Activated gamma-delta T cell treated with Interleukin-2 at 50 U/mL for 16 hours (primary cell): ENCODE results near the gene PFKFB4.

ENCODE experiments used
- DNase-seq: peaks from one replicate; pipeline ENCODE4 v3.0.0-alpha.2; 2020

Gene PFKFB4

DNA sequence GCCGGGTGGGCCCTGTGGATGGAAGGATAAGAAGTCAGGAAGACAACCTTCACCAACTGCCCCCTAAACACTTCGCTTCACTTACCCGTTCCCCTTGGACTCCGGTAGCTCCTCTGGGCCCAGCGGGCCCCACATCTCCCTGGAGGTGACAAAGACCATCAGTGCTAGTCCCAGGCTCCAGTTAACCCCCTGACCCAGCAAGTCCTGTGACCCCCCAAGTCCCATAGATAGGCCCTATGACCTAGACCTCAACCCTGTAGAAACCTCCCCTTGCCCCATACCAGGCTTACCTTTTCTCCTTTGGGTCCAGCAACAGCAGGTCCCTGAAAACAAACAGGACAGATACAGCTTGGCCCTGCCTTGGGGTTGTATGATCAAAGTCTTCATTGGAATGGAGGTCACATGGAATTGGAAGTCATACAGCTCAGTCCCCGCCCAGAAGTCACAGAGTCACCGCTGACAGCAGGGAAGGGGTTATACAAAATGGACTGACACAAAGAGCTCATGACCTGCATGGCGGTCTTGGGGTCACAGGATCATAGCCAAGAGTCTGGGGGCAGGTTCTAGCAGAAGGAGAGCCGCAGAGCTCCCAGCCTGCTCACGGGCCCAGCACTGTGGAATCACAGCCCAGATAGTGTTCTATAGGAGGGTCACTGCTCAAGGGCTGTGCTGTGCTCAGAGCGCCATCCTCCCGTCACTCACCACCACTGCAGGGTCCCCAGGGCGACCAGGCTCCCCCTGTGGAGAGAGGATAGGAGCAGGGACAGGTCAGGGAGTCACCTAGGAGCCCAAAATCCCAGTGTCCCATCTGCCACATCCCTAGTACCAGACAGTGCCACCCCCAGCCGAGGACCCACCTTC, 25.2 kb upstream of the PFKFB4 start:
- DNase-seq, result no peak

DNA sequence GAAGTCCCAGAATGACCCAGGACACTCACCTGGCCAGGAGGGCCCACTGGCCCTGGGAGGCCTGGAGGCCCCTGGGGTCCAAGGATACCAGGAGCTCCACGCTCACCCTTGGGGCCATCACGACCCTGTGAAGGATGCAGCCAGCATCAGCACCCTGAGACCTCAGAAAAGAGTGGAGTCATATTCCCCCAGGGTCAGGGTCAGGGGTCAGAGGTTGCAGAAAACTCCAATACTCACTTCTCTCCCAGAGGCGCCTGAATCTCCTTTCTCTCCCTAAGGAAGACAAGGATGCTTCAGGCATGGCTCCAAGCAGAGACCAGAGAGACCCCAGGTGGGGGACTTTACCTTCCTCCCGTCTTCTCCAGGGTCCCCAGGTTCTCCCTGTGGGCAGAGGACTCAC, 20.0 kb upstream of the PFKFB4 start:
- no peak for DNase-seq

DNA sequence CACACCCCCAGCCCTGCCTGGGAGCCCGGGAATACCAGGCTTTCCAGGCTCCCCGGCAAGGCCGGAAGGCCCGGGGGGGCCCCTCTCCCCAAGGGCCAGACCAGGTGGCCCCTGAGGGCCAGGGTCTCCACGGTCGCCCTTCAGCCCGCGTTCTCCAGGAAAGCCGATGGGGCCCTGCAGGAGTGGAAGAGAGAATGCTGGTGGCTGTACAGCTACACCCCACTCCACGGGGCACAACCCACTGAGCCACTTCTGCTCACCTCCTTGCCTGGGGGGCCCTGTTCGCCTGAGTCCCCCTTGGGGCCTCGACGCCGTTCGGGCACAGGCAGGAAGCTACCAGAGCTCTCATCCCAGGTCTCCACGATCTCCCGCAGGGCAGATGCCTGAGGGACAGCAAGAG, 18.8 kb upstream of the PFKFB4 start:
- no peak for DNase-seq

DNA sequence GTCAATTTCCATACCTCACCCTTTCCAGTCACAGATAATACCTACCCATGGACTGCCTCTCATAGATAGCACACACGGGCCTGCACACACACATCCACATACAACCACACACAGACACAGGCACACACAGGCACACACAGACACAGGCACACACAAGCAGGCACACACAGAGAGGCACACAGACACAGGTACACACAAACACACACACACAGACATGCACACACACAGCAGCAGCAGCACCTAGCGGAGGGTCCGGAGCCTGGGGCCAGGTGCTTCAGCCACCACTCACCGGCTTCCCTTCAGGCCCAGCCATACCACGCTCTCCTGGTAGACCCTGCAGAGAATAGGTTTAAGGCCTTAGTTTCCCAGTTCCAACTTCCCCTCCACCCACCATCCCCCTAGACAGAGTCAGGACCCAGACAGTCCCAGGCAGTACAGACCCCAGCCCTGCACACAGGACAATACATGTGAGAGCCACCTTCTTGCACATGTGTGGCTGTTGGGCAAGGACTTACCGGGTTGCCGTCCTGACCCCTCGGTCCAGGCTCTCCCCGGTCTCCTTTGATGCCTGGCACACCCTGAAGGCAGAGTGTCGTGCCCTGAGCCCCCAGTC, 17.5 kb upstream of the PFKFB4 start:
- no peak for DNase-seq

DNA sequence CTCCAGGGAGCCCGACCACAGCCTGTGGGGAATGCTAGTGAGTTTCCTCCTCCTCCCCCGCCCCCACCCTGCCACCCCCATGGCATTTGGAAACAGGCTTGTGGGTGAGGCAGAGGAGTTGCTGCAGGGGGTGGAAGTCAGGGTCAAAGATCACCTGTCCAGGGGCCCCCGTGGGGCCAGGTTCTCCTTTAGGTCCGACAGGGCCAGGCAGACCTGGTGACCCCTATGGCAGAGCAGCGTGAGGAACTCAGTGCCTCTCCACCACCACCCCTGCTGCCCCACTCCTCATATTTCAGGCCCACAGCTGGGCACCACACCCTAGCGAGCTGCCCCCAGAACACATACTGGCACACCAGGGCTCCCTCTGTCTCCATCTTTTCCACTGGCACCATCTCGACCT, 15.9 kb upstream of the PFKFB4 start:
- no peak for DNase-seq

DNA sequence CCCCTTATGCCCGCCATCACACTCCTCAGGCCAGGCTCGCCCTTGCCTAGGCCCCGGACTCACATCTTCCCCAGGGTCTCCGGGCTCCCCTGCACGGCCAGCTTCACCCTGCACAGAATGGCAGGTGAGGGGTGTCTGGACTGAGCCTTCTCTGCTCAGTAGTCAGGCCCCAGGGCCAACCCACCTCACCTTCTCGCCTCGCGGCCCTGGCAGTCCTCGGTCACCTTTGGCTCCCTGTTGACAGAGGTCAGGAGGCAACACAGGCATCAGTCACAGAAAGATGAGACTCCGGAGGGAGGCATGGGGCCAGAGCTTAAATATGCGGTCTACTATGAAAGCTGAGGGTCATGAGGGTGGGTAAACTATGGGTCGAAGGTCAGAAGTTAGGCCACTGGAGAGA, 15.3 kb upstream of the PFKFB4 start:
- DNase-seq, result no peak

DNA sequence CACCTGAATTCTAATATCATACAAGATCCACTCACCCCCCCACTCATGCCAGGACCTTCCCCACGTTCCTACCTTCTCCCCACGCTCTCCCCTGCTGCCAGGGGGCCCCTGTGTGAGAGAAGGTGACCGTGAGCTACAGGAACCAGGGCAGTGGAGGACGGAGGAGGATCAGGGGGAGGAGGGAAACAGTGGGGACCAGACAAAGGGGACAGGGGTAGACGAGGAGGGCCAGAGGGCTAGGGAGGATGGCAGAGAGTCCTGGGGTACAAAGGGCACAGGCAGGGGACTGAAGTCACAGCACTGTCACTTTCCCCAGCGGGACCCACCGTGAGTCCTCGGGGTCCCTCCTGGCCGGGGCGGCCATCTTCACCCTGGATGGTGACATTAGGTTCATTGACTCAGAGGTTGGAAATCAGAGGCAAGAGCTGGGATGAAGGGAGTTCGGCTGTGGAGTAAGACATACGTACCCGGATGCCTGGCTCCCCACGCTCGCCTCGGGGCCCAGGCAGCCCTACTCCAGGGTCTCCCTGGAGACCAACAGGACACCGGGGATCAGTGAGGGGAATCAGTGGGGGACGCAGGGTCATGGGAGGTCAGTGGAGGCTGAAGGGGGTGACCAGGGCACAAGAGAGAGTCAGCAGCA, 13.3 kb upstream of the PFKFB4 start:
- DNase-seq, result no peak

DNA sequence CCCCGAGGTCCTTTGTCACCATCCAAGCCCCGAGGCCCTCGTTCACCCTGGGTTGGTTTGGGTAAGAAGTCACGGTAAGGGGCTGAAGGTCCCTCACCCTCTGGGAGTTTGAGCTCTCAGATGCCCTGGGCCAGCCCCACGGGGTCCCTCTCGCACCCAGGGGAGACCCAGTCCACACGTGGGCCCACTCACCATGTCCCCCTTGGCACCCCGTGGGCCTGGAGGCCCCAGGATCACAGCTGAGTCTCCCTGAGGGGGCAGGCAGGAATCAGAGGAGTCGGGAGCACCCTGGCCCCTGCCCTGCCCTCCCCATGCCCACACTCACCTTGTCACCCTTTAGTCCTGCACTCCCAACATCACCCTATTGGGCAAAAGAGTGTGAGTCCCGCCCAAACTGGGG, 12.8 kb upstream of the PFKFB4 start:
- DNase-seq, result no peak

DNA sequence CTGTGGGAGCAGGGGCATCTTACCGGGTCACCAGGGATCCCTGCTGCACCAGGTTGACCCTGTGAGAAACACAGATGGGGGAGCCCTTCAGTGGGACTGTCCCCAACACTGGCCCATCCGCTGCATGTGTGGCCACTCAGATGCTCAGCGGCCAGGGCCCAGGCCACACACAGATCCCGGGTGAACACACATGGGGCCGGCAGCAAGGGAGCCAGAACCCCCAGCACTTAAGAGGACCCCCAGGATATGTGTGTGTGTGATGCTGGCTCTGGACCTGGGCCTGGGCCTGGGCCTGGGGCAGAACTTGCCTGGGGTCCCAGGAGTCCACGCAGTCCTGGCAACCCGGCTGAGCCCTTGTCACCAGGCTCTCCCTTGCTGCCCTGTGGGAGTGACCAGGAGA, 11.9 kb upstream of the PFKFB4 start:
- DNase-seq, result no peak

DNA sequence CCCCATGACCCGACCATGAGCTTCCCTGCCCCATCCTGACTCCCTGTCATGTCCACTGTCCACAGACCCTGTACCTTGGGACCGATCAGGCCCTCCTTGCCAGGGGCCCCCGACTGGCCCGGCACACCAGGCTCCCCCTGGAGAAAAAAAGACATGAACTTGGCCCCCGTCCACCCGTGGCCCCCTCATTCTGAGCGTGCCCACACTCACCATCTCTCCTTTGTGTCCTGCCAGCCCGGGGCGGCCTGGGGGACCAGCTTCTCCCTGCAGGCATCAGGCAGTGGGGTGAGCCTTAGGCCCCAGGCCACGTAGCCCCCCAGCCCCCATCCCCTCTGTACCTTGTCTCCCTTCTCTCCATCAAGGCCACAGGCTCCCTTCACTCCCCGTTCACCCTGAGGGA, 10.9 kb upstream of the PFKFB4 start:
- DNase-seq, result no peak

DNA sequence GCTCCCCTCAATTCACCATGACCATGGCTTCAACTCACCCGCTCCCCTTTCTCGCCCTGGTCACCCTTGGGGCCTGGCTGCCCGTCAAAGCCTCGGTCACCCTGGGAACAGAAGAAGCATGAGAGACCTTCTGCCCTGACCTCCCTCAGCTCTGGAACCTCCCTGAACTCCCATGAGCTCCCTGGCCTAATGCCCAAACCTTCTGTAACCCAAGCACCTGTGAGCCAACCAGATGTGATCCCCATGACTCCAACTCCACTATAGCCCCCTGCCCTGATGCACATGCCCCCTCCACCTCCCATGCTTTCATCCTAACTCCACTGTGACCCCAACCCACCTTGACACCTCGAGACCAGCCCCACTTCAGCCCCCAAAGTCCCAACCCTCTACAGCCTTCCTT, 10.5 kb upstream of the PFKFB4 start:
- no peak for DNase-seq

DNA sequence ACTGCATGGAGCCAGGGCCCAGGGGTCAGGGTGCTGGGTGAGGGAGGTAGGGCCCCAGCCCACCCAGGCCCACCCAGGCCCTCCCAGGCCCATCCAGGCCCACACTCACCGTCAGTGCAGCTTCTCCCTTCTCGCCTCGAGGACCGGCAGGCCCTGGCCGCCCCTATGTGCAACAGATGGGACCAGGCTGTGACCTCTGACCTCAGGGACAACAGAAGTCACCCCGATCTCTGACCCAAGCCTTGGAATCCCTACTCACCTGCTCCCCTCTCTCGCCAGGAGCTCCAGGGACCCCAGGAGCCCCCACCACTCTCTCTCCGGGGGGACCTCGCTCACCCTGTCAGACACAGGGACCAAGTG, 9.8 kb upstream of the PFKFB4 start:
- no peak for DNase-seq

DNA sequence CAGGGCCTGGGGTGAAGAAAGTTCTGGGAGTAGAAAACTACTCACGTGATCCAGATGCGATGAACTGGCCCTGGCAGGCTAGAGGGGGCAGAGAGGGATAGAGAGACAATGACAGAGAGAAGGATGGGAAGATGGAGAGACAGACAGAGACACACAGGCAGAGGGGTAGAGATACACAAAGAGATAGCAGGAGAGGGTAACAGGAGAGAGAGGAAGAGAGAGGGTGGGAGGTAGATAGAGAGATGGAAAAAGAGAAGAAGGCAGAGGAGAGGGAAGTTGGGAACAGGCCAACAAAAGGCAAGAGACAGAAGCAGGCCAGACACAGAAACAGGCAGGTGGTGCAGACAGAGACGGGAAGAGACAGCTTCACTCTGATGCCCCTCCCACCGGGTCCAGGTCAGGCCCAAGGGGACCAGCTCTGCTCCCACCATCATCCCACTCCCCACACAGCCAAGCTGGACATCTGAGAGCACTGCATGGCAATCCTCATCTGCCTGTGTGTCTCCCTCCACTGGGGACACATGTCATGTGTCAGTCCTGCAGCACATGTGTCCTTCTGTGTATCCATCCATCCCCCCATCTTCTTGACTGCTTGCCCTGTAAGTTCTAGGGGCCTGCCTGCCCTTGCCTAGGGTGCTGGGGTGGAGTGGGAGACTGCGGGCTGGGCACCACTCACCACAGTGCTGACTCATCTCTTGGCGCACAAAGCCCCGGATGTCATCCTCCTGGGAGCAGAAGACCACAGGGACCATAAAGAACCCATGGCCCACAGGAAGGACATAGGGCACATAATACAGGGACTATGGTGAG, 9.2 kb upstream of the PFKFB4 start:
- DNase-seq, result no peak

DNA sequence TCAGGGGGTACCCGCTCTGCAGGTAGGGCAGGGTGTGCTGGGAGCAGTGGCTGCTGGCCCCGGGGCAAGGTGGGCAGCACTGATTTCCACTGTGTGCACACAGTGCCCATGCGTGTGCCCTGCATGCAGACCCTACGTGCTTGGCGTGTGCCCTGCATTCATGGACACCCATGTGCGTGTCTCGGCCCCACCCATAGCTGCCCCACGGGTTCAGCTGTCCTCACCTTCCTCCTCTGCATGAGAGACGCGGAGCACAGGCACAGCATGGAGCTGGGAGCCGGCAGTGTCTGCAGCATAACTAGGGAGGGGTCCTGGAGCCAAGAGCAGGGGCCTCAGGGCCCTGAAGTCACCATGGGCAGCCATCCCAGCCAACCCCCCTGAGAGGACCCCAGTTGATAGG, 8.6 kb upstream of the PFKFB4 start:
- no peak for DNase-seq

DNA sequence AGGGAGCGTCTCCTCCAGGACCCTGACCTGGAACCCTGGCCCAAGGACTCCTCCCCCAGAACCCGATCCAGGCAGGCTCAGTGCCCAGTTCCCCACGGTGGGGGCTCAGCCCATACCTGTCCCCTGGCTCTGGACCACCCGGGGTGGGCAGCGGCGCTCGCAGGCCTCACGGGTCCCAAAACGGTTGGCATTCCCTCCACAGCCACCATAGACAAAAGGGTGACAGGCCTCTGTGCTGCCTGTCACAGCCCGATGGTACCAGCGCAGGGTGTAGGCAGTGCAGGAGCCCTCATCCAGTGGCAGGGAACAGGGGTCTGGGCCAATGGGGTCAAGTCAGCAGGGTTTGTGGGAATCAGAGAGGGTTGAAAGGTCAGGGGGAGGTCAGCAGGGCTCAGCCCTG, 8.1 kb upstream of the PFKFB4 start:
- DNase-seq, result no peak

DNA sequence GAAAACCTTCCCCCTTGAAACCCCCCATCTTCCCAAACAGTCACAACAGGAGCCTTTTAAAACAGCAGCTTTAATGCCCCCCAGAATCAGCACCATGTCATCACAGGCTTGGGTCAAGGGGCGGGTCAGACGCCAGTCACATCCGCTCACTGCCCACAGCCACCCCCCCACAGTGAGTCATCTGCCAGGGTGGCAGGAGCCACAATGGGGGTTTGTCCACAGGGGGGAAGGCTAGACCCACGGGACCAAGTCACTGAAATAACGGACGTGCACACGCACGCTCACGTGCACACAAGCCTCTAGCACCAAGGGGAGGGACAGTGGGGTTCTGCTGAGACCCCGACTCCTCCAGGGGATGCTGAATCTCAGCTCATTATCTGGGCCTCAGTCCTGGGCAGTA, 7.4 kb upstream of the PFKFB4 start:
- DNase-seq, result peak; percentile 20

DNA sequence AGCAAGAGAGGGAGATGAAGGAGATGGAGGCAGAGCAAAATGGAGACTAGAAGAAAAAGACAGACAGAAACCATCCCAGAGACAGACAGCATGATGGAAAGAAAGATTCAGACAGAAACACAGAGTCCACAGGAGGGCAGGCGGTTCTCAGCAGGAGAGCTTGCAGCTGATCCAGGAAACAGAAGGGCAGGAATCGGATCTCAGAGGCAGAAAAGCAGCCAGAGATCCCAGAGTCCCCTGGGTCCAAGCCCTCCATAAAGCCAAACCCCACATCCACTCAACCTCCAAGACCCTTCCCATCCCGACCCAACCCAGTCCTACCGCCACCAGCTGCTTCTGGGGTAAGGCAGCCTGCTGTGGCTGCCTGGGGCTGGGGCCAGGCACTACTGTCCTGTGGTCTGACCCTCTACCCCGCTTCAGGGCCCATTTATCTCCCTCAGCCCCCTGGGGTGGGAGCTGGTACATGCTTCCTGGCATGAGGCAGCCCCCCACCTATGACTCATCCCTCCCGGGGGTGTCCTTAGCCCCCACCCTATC, 6.8 kb upstream of the PFKFB4 start, which contains the start of gene UCN2:
Gene UCN2 (minus strand): TSS at position 400 of the 537 bp plus-strand sequence. CDS start 657 bp downstream, outside the sequence.
- DNase-seq, result no peak

DNA sequence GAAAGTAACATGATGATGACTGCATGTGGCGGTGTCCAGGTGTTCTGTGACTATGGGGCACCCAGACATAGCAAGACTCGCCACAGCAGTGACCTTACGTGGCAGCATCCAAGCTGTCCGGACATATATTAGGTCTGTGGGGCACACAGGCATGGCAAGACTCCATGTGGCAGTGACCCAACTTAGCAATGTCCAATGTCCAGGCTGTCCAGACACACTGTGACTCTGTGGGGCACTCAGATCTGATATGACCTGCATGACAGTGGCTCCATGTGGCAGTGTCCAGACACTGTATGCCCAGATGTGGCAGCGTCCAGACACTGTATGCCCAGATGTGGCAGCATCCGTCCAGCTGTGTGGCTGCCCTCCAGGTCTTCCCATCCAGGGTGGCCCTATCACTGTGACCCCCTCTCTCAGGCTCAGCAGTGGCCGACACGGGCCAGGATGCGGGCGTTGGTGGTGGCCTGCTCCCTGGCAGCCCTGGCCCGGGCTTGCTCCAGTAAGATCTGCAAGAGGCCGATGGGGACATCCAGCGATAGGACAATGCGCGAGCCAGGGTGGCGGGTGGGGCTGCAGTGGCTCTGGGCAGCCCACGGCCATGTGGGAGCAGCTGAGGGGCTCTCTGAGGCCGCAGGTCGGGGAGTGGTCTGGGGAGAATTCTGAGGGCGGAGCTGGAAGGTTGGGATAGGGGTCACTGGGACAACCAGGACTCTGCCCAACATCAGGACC, 5.9 kb upstream of the PFKFB4 start:
- no peak for DNase-seq

DNA sequence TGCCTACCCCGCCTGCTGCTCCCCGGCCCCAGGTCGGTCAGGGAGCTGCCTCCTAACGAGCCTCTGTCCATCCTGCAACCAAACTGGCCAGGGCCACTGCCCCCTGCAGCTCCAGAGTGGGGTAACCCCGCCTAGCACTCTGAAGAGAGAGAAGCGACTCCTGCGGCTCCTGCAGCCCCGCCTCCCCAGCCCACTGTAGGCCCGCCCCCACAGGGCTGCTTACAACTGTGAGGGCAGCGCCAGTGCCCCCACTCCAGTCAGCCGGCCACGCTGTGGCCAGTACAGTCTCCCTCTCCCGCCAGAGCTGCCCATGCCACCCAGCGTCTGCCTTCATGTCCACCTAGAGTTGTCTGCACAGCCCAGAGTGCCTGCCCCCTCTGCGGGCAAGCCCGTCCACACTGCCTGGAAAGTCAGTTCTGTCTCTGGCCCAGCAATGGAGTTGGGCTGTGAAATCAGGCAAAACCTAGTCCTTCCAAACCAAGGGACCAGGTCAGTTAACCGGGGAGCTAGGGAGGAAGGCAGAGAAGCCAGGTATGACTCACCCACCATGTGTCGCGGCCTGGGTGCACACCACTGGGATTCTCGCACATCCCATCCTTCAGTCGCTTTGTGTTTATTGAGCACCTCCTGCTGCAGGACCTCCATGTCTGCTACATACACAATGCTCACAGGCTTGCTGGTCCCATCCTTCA, 4.6 kb upstream of the PFKFB4 start:
- no peak for DNase-seq

DNA sequence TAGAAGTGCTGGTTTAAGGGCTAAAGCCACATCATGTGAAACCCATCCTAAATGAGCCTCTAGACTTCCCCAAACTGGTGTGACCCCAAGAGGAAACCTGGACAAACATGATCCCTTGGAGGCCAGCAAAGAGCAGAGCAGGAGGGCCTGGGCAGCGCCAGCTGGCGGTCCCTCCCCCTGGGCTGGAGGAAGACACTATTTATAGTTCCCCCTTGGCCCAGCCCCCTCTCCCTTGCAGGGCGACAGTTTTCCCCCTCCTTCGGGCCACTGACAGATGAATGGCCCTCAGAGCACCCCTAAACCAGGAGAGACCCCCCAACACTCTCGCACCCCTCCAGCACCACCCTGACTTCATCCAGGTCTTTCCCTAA, 4.0 kb upstream of the PFKFB4 start:
- no peak for DNase-seq

DNA sequence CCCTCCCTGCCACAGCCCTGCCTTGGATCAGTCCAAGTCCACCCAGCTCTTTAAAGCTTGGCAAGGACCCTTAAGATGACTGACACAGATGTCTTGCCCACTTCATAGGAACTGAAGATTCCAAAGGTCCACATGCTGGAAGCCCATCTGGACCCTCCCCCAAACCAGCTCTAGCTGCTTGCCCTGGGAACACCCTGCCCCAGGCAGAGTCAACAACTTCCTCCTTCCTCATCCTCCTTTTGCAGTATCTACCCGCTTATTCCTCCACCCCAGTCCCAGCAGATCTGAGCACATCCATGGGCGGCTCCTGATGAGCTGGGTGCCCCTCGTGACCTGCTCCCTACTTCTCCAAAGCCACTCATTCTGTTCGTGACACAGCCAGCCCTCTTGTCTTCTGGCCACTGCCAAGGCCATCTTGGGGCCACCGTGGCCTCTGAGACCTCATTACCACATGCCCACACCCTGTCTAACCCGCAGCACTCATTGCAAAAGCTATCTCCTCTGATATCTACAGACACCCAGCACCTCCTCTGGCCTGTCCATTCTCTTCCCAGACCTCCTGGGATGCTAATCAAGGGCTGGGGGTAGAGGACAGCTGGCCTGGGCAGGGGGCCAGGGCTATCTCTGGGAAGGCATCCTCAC, 2.0 kb upstream of the PFKFB4 start:
- DNase-seq, result no peak
